ENCODE measurements around the gene DOP1A. TPM values are rescaled to one million over a fixed set of nuclear protein-coding genes. Genes with fewer than 3 reads are reported as not detected.

The DOP1A gene
- total RNA-seq, 1 donor from 2014 or later, result 18.1 TPM

DNA sequence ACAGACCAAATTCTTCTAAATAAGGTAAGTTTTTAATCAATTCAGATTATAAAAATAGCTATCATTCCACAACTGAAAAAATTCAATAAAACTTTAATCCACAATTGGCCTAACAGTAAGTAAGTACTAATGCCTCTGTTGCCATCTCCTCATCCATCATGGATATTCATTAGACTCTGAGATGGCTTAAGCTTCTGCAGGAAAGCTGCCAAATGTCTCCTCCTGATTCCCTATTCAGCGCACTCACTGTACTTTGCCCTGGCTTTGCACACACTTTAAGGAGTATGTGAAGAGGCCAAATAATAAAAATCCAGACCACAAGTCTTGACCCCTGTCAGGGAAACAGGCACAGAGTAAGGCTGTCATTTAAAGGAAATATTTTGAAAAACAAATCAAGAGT lies 102.0 kb downstream of the DOP1A start:
- DNase-seq, result no peak
- Histone ChIP-seq H3K27ac (replicated peaks) (no peak overlapping the region), H3K9me3 (replicated peaks) (no peaks in the 10 kb centered on the region), H3K4me1 (no peaks in the 10 kb centered on the region), H3K27me3 (ENCODE audit: low read depth) (no peaks in the 10 kb centered on the region), H3K4me3 (no peak overlapping the region), H3K36me3 (peaks cover 100% of the 10 kb centered on the region)
- TF ChIP-seq, protein P1, sequence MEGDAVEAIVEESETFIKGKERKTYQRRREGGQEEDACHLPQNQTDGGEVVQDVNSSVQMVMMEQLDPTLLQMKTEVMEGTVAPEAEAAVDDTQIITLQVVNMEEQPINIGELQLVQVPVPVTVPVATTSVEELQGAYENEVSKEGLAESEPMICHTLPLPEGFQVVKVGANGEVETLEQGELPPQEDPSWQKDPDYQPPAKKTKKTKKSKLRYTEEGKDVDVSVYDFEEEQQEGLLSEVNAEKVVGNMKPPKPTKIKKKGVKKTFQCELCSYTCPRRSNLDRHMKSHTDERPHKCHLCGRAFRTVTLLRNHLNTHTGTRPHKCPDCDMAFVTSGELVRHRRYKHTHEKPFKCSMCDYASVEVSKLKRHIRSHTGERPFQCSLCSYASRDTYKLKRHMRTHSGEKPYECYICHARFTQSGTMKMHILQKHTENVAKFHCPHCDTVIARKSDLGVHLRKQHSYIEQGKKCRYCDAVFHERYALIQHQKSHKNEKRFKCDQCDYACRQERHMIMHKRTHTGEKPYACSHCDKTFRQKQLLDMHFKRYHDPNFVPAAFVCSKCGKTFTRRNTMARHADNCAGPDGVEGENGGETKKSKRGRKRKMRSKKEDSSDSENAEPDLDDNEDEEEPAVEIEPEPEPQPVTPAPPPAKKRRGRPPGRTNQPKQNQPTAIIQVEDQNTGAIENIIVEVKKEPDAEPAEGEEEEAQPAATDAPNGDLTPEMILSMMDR (IDR thresholded peaks at IDR 0.05; ENCODE audit: borderline replicate concordance), result no peak
- intact Hi-C loops (cut with micrococcal nuclease), result no loop called here

DNA sequence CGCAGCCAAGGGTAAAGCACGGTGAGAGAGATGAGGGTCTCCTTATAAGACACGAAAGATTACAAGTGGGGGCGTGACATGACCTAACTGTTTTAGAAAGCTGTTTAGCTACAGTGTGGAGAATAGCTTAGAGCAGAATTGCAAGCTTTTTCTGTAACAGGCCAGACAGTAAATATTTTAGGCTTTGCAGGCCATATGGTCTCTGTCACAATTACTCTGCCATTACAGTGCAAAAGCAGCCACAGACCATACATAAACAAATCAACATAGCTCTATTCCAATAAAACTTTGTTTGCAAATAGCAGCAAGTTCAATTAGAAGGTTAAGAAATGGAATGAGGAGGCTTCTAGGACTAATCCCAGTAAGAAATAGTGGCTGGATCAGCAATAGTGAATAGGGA lies 108.8 kb downstream of the DOP1A start:
- intact Hi-C loops (cut with micrococcal nuclease), result no loop called here
- Histone ChIP-seq H3K9me3 (replicated peaks) (no peaks in the 10 kb centered on the region), H3K4me3 (no peak overlapping the region), H3K4me1 (peaks cover 5% of the 10 kb centered on the region), H3K36me3 (peaks cover 97% of the 10 kb centered on the region), H3K27me3 (ENCODE audit: low read depth) (no peaks in the 10 kb centered on the region), H3K27ac (replicated peaks) (no peak overlapping the region)
- TF ChIP-seq, protein P1 (IDR thresholded peaks at IDR 0.05; ENCODE audit: borderline replicate concordance), result no peak
- DNase-seq, result no peak

DNA sequence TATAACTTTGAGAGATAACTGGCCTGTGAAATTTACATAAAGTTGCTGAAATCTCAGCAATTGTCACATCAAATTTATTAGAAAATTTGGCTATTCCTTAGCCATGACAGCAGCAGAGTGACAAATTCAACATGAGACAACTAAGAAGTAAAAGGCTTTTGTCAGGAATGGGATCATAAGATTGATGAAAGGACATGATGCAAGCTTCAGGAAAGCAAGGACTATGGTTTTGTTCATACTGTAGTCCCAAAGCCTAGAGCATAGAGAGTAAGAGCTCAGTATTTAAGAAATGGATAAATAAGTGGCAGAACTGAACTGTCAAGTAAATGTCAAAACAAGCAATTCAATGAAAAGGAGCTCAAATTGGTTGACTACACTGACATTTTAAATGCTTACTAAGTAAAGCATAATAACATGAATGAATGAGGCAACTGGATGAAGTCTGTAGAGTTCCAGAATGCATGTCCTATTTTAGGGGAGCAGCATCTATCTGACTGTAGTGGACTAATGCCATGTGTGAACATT lies 113.0 kb downstream of the DOP1A start:
- no peaks in the 10 kb centered on the region for H3K9me3 ChIP-seq (replicated peaks)
- H3K36me3 ChIP-seq, result peaks cover 78% of the 10 kb centered on the region
- DNase-seq, result no peak
- no peaks in the 10 kb centered on the region for H3K27me3 ChIP-seq (ENCODE audit: low read depth)
- H3K4me1 ChIP-seq, result peaks cover 15% of the 10 kb centered on the region
- intact Hi-C loops (cut with micrococcal nuclease), result no loop called here
- no peak overlapping the region for H3K4me3 ChIP-seq
- no peak overlapping the region for H3K27ac ChIP-seq (replicated peaks)
- TF ChIP-seq, protein P1 (IDR thresholded peaks at IDR 0.05; ENCODE audit: borderline replicate concordance), result no peak

DNA sequence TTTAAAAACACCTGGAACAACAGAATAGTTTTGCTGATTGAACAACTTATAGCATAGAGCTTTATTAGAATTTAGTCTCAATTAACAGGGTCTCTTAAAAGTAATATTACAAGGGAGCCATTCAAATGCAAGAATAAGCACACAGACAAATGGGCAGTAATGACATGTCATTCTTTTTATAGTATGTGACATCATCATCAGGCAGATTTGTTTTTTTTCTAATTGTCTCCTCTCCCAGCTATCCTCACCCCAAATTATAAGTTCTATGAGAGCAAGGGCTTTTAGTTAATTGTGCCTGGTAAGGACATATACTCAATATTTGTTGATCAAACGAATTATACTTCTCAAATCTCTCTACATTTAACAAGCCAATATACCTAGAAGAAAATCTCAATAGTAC lies 114.6 kb downstream of the DOP1A start:
- H3K4me1 ChIP-seq, result peaks cover 15% of the 10 kb centered on the region
- TF ChIP-seq, protein P1 (IDR thresholded peaks at IDR 0.05; ENCODE audit: borderline replicate concordance), result no peak
- no peak overlapping the region for H3K4me3 ChIP-seq
- no peak overlapping the region for H3K27ac ChIP-seq (replicated peaks)
- H3K9me3 ChIP-seq (replicated peaks), result no peaks in the 10 kb centered on the region
- intact Hi-C loops (cut with micrococcal nuclease), result no loop called here
- H3K36me3 ChIP-seq, result peaks cover 81% of the 10 kb centered on the region
- H3K27me3 ChIP-seq (ENCODE audit: low read depth), result no peaks in the 10 kb centered on the region
- DNase-seq, result no peak

DNA sequence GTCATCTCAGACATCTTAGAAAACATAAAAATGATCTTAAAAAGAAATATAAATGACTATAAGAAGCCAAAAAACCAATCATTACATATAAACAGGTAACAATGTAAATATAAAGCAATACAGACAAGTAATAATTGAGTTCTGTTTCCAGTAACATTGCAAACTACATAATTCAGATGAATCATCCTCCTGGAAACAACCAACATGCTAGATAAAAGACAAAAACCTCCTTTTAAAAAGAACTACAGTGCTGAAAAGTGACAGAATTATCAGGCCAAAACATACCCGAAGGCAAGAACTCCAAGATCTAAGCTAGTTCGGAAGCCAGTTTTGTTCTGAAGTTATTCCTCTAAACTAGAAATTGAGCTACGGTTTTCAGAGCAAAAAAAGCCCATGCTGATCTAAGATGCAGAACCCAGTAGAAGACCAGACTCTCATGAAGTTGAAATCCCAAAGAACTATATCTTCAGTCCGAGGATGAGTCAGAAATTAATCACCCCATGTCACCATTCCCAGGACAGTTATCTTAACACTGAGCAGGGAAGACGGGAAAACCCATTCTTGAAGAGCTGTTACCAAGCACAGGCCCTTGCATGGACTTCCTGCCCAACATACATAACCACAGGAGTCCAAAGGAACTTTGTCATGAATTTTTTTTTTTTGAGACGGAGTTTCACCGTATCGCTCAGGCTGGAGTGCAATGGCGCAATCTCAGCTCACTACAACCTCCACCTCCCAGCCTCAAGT lies 115.8 kb downstream of the DOP1A start:
- TF ChIP-seq, protein P1 (IDR thresholded peaks at IDR 0.05; ENCODE audit: borderline replicate concordance), result no peak
- Histone ChIP-seq H3K36me3 (peaks cover 78% of the 10 kb centered on the region), H3K4me1 (peaks cover 15% of the 10 kb centered on the region), H3K27me3 (ENCODE audit: low read depth) (no peaks in the 10 kb centered on the region), H3K9me3 (replicated peaks) (no peaks in the 10 kb centered on the region), H3K4me3 (no peak overlapping the region), H3K27ac (replicated peaks) (peak overlapping the region; percentile 7)
- DNase-seq, result no peak
- intact Hi-C loops (cut with micrococcal nuclease), result no loop called here

Data from left ventricle myocardium inferior (tissue), 1 donor.